ENCODE data around the gene TRIM17. TPM values are rescaled to one million over a fixed set of nuclear protein-coding genes. Genes with fewer than 3 reads are reported as not detected.

TRIM17 gene
- total and polyA plus RNA-seq, 2 of the 13 experiments (the other 11 are each of a cell fraction or from before 2014, with no cell fraction given) = 0.32 to 0.64 TPM

DNA sequence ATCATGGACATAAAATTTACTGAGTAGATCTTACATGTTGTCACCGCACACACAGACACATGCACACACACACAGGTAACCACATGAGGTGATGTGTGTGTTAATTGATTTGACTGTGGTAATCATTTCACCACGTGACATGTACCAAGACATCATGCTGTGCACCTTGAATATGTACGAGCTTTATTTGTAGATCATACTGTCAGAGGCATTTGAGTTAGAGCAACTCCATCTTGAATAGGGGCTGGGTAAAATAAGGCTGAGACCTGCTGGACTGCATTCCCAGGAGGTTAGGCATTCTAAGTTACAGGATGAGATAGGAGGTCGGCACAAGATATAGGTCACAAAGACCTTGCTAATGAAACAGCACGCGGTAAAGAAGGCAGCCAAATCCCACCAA is 31.7 kb upstream of the TRIM17 start:
- Histone ChIP-seq H3K4me1 (ENCODE audit: insufficient read depth, low read length) (peaks cover 17% of the 10 kb centered on the region), H3K79me2 (ENCODE audit: insufficient read depth, low read length) (no peaks in the 10 kb centered on the region), H3K27me3 (ENCODE audit: control insufficient read depth in 1 of 2, insufficient read depth in 2 of 2, low read length in 2 of 2) (peaks cover 0 to 10% of the 10 kb centered on the region in 2 experiments; a peak in 1 of 5 replicates), H3K27ac (ENCODE audit: extremely low read length, insufficient read depth, low read length) (no peak overlapping the region), H3K9ac (ENCODE audit: insufficient read depth, low read depth, low read length) (no peak overlapping the region), H4K20me1 (ENCODE audit: insufficient read depth, low read length) (no peaks in the 10 kb centered on the region; the same call in 1 of the 2 replicates), H3K36me3 (replicated peaks in 1 of 2; ENCODE audit: control insufficient read depth in 1 of 2, insufficient read depth in 2 of 2, low read length in 2 of 2) (no peaks in the 10 kb centered on the region), H2AFZ (ENCODE audit: low read length) (no peak overlapping the region), H3K9me3 (ENCODE audit: low read length) (no peaks in the 10 kb centered on the region), H3K4me3 (replicated peaks in 1 of 3; ENCODE audit: insufficient read depth in 1 of 3, low read depth in 2 of 3, low read length in 3 of 3) (no peak overlapping the region), H3K4me2 (ENCODE audit: low read depth, low read length) (no peak overlapping the region)
- 62% methylated on average over 6 of the region's 6 CpGs for WGBS (ENCODE audit: low lambda C conversion rate)
- no TSS peak for BruUV-seq (replicated peaks)
- CTCF ChIA-PET (ENCODE audit: low intra/inter-chr PET ratio, low total read pairs) = no interaction called here
- TF ChIP-seq ZNF24 (IDR thresholded peaks at IDR 0.05) (no peak), ZBTB42 (CRISPR knock-in tag; IDR thresholded peaks at IDR 0.05) (no peak), ZNF768 (CRISPR knock-in tag; IDR thresholded peaks at IDR 0.05) (no peak), ZNF841 (CRISPR knock-in tag; IDR thresholded peaks at IDR 0.05; ENCODE audit: borderline replicate concordance) (no peak), KLF13 (CRISPR knock-in tag; IDR thresholded peaks at IDR 0.05) (no peak)
- TF ChIP-seq, protein P1, sequence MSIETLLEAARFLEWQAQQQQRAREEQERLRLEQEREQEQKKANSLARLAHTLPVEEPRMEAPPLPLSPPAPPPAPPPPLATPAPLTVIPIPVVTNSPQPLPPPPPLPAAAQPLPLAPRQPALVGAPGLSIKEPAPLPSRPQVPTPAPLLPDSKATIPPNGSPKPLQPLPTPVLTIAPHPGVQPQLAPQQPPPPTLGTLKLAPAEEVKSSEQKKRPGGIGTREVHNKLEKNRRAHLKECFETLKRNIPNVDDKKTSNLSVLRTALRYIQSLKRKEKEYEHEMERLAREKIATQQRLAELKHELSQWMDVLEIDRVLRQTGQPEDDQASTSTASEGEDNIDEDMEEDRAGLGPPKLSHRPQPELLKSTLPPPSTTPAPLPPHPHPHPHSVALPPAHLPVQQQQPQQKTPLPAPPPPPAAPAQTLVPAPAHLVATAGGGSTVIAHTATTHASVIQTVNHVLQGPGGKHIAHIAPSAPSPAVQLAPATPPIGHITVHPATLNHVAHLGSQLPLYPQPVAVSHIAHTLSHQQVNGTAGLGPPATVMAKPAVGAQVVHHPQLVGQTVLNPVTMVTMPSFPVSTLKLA (IDR thresholded peaks at IDR 0.05) = 0 out of 2 replicates have a peak, but pooled peaks have one; percentile 40
- TF ChIP-seq, protein P2, sequence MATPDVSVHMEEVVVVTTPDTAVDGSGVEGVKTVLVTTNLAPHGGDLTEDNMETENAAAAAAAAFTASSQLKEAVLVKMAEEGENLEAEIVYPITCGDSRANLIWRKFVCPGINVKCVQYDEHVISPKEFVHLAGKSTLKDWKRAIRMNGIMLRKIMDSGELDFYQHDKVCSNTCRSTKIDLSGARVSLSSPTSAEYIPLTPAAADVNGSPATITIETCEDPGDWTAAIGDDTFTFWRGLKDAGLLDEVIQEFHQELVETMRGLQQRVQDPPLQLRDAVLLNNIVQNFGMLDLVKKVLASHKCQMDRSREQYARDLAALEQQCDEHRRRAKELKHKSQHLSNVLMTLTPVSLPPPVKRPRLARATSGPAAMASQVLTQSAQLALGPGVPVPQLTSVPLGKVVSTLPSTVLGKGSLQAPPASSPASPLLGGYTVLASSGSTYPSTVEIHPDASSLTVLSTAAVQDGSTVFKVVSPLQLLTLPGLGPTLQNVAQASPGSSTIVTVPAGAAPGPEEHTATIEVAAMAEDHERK (CRISPR knock-in tag; IDR thresholded peaks at IDR 0.05; ENCODE audit: low read depth) = no peak
- POLR2A ChIA-PET = no interaction called here
- no peak for FAIRE-seq
- intact Hi-C loops (cut with micrococcal nuclease; ENCODE audit: unreplicated experiment) = no loop called here
- in situ Hi-C loops (cut with HindIII; ENCODE audit: extremely low pct_ligation_motif_present, low pct_unique_long_range_greater_than_20kb) = no loop called here
- no peak for ATAC-seq
- DNase-seq (ENCODE audit: low spot score) = no peak
